ENCODE data around the gene FSIP2.

DNA sequence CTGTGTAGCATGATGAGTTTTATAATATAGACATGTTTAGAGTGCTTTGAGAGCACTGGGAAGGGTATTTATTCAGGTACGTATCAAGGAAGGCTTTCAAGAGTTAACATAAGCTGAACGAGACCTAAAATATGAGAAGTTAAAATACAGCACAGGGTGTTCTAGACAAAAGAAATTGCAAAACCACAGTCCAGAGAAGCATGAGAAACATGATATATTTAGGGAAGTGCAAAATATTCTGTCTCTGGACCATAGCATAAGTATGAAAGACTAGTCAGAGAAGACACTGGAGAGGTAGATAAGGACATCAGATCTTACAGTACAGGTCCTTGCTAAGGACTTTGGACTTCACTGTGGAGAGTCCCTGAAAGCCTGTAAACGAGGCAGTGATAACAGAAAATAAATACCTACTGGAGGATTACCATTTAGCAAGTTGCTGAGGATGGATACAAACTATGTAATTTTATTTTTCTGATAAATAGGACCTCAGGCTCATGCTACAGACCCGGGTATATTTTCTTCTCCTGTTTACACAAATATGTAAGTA is 43.7 kb downstream of the FSIP2 start:
- TF ChIP-seq POLR2A (IDR thresholded peaks at IDR 0.05; ENCODE audit: low read depth, low read length) (no peak), POLR2AphosphoS5 (IDR thresholded peaks at IDR 0.05; ENCODE audit: low read depth, low read length) (no peak), POU2F2 (IDR thresholded peaks at IDR 0.05; ENCODE audit: low read depth, low read length) (no peak), TAF1 (IDR thresholded peaks at IDR 0.05; ENCODE audit: low read depth, low read length) (no peak), PAX5 (IDR thresholded peaks at IDR 0.05; ENCODE audit: insufficient read depth, low read length, severe bottlenecking) (no peak)
